Kidney tubule cell (primary cell): ENCODE measurements around the gene GNAZ.
"Not testable (repeated sequence)": the region's sequence is repeated elsewhere in the genome, so short reads cannot be mapped to it uniquely, and the experiment has no call there.

Experiments used
- DNase-seq: peaks from one replicate; pipeline ENCODE4 v3.0.0-alpha.2; 2018; ENCODE audit warnings: low spot score

Gene GNAZ

DNA sequence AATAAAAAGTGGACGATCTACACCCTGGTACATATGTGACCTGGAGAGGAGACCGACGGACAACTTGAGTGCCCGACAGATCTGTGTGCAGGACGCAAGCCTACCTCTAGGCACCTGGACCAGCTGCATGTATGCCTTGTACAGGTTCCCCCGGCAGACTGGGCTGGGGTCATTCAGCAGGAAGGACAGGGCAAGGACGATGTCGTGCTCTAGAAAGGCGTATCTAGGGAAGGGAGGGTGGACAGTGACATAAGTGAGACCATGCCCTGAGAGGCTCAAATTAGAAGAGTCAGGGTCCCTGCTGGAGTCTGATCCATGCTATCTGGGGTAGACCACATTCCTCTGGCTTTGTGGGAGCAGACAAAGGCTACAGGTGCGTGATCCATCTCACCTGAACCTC, 63.6 kb downstream of the GNAZ start:
- DNase-seq = no peak

DNA sequence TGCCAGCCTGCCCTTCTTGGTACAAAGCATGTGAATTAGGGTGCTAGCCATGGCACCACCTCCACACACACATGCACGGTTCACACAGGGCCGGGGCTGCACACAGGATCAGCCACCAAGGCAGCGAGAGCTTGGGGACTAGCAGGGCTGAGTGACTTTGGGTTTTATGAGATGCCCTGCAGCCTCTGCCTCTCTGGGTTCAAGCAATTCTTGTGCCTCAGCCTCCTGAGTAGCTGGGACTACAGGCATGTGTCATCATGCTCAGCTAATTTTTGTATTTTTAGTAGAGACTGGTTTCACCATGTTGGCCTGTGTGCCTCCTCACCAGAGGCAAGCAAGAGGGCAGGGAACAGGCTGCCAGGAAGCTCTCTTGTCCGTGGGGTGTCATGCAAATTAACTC, 66.7 kb downstream of the GNAZ start:
- not testable (repeated sequence) for DNase-seq

DNA sequence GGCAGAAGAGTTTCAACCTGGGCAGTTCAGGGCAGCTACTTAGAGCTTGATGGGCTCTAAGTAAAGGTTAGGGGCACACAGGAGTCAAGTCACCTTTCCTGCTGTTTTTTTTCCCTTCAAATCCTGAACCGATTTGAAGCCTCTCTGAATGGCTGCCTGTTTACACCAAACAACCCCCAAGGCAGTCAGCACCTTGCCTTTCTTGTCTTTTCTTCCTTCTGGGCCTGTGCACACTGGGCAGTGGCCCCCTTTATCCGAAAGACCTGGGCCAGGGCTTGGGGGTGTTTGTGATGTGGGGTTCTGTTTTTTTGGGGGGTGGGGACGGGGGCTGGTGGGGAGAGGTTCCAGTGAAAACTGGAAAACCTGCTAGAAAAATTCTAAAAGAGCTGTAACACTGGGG, 67.1 kb downstream of the GNAZ start:
- DNase-seq = no peak

DNA sequence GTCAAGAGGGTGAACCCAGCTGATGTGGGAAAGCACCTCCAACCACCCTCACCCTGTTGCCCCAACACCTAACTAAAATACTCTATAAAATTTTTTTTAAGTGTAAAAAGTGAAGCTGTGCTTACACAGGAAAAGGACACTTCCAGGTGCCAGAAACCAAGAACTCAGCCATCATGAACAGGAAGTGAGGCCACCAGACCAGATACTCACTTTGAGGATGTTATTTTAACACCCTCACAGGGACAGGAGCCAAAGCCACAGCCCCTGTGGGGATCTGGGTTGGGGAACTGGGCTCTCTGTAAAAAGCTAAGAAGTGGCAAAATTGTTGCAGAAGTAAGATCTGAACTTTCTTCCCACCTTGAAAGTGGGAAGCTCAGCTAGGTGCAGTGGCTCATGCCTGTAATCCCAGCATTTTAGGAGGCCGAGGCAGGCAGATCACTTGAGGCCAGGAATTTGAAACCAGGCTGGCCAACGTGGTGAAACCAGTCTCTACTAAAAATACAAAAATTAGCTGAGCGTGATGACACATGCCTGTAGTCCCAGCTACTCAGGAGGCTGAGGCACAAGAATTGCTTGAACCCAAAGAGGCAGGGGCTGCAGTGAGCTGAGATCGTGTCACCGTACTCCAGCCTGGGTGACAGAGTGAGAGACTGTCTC, 67.7 kb downstream of the GNAZ start:
- DNase-seq = peak; percentile 30

DNA sequence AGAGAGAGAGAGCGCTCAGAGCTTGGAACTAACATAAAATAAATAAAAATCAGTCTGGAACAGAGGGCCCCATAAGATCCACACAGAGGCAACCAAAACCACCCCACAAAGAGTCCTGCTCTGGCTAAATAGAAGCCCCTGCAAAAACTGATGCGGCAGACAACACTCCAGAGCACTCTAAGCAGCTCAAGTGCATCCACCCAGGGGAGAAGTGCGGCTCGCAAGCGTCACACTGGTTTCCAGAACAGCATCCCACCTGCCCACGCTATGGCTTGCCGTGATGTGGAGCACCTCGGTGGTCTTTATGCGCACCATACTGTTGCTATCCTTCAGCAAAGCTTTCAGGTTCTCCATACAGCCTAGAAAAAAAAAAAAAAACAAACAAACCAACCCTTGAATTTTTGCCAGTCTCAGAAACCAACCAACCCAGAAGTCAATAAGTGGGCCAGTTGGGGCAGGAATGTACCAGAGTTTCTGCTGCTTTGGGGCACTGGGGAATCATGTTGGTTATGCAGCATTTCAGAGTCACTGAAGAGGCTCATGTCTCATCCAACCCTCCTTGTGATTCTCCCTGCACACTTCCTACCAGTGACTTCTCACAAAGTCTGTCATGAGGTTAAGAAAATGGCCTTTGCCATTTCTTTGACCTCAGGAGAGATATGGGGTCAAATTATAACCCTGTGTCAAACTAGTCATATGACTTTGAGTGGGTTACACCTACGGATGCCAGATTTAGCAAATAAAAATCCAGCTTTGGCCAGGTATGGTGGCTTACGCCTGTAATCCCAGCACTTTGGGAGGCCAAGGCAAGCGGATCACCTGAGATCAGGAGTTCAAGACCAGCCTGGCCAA, 68.5 kb downstream of the GNAZ start:
- DNase-seq = no peak

DNA sequence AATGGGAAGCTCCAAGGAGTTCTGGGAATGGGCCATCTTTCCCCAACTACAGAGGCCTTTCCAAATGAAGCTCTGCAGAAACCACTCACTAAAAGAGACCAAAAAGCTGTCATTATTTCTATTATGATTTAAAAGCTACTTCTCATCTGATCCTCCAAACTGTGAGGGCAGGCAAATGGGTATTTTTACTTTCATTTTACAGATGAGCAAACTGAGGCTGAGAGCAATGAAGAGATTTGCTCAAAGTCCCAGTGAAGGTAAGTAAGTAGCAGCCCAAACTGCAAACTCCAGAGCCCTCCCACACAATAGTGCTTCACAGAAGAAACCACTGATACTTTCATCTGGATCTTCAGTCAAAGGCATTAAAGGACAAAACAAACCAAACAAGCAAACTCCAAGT, 70.1 kb downstream of the GNAZ start:
- DNase-seq = no peak

DNA sequence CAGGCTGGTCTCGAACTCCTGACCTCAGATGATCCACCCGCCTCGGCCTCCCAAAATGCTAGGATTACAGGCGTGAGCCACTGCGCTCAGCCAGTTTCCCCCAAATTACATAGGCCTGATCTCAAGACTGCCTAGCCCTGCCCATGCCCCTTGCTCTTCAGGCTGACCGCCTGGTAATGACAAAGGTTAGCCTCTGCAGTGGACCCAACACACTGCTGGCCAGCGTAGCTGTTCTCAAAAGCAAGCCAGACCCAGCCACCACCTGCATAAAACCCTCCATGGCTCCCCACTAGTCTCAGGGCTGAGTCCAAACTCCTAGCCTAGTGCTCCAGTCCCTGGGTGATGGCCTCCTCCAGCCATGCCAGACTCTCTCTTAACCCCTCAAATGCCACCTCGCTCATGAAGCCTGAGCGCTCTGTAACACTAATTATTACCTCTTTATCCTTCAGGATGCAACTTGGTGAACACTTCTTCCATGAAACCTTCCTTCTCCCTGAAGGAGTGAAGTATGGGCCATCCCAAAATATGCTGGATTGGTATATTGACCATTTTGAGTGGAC, 72.3 kb downstream of the GNAZ start:
- DNase-seq = no peak

DNA sequence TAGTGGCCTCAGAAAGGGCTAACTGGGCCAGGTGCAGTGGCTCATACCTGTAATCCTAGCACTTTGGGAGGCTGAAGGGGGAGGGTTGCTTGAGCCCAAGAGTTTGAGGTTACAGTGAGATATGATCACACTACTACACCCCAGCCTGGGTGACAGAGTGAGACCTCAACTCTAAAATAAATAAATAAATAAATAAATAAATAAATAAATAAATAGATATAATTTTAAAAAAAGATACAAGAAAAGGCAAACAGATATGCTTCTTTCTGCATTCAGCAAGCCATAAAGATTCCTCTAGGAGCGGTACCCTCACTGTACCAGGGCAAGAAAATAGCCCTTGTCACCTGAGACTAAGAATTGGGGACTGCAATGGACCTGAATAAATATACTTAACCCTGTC, 72.8 kb downstream of the GNAZ start:
- no peak for DNase-seq

DNA sequence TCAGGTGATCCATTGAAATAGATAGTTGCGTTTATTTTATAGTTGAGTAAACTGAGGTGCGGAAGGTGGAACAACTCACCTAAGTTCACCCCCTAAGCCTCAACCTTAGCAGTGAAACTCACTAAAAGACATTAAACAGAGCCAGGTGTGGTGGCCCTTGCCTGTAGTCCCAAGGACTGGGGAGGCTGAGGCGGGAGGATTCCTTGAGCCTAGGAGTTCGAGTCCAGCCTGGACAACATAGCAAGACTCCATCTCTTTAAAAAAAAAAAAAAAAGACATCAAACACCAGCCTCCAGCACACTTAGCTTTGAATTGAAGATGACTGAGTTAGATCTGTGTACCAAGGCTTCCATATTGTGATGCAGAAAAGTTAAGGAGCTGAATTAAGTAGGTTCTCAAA, 74.1 kb downstream of the GNAZ start:
- DNase-seq = no peak

DNA sequence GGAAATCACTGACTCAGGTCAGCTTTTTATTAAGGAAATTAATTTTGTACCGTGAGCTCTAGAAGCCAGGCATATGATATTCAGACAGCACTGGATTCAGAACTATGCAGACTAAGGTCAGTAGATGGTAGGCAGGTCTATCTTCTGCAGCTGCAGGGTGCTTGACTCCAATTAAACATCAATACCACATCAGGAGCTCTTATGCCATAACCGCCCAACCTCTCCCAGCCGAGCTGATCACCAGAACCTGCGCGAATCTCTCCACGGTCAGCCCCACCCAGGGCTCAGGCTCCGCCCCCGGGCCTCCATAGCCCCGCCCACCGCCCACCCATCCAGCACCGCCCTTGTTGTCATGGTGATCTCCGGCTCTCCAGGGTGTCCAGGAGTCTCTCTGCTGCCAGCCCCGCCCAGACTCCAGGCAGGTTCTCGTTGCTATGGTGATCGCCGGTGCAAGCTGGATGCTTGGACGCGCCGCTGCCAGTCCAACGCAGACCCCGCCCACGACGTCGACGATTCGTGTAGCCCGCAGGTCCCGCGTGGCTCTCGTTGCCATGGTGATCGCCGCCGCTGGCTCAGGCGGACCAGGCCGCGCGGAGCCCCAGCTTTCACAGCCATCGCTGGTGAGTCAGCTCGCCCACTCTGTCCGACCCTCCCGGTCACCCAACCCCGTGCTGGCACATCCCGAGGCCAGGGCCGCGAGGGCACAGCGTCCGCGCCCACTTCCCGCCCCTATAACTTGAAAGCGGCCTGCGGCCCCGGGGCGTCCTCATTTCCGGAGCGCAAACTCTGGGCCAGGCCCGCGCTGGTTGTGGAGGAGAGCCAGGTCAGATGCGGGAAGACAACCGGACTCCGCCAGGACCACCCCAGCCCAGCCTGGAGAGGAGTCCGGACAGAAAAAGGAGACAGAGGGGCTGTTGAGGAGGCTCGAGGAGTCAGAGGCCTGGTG, 74.9 kb downstream of the GNAZ start, which contains the start of gene RAB36:
TSS of gene RAB36 (plus strand) at position 546 of the 946 bp plus-strand sequence. CDS start 1,140 bp downstream, outside the sequence.
- DNase-seq = peak; percentile 100

DNA sequence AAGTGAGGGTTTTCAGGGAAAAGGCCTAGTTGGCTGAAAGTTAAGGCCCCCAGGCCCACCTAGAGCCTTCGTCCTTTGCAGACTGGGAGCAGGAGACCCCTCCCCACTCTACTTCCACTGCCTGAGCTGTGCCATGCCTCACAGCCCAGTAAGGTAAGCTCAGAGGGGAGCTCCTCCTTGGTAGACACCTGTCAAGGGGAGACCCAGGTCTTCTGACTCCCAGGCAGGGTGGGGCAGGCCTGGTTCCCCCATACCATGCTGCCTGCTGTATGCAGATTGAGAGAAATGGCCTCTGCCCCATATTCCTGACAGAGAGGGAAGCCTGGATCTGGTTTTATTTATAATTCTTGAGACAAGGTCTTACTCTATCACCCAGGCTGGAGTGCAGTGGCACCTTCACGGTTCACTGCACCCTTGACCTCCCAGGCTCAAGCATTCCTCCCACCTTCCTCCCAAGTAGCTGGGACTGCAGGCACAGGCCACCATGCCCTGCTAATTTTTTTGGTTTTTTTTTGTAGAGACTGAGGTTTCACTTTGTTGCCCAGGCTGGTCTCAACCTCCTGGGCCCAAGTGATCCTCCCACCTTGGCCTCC, 75.7 kb downstream of the GNAZ start:
- DNase-seq = peak; percentile 14

DNA sequence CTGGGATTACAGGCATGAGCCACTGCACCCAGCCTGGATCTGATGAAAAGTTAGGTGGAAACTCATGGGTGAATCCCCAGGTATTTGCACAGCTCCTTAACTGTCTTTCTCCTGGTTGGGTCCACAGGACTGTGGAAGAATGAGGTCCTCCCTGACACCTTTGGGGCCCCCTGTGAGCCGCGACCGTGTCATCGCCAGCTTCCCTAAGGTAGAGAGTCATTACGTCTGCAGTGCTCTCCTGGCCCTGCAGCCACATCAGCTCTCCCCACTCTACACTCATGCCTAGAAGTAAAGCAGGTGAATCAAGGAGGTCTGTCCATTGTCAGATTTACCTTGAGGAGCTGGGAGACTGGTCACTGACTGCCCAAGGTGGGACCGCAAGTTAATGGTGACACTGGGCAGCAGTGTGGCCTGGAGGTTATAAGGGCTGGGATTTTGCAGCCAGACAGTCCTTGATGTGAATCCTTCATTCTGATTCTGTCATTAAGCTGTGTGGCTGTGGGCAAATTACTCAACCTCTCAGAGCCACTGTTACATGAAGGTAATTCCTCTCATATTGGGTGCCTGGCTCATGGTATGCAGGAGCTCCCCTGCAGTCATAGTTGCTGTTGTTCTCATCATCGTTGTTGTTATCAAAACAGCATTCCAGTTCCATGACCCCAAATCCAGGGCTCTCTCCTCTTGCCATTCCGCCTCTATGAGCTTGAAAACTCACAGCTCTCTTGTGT, 76.3 kb downstream of the GNAZ start:
- peak; percentile 12 for DNase-seq

DNA sequence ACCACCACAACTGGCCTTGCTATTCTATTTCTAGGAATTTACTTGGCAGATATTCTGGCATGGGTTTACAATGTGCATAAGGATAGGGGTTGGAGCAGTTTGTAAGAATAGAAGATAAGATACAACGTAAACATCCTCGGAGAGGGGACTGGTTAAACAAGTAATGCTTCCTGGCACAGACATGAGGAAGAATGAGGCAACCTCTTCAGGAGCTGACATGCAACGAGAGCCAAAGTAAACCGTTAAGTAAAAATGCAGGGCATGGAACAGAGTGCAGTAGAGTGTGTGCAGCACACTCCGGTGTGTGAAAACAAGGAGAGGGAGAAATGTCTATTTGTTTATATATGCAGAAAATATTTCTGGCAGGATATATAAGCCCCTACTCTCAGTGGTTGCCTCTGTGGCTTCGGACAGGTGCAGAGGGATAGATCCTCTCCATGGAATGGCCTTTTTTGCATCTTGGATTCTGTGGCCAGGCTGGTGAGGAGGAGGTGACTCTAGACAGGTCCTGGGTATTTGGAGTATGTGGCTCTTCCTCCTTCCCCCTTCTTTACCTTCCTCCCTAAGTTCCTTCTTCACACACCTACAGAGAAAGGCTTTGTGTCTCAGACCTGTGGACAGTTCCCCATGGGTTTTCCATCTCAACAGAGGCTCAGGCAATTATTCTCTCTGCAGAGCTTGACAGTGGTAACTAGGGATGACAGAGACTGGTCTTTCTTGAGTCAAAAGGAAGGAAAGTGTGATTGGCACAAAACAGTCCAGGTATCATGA, 77.5 kb downstream of the GNAZ start:
- DNase-seq = no peak

DNA sequence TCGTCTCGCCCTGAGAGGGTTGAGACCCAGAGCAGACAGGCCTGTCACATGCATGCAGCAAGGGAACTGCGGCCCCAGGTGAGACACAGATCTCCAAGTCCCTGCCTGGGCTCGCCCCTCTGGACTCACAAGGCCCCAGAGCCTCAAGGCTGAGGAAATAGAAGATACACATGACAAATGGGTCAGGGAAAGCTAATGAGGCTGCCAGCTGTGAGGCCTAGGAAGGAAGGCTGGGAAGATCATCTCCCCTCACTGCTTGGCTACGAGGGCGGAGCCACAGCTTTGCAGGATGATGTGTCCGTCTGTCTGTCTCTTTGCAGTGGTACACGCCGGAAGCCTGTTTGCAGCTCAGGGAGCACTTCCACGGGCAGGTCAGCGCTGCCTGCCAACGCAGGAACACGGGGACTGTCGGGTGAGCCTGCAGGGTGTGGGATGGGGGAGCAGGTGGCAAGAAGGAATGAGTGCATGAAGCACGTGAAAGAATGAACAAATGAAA, 79.5 kb downstream of the GNAZ start:
- no peak for DNase-seq

DNA sequence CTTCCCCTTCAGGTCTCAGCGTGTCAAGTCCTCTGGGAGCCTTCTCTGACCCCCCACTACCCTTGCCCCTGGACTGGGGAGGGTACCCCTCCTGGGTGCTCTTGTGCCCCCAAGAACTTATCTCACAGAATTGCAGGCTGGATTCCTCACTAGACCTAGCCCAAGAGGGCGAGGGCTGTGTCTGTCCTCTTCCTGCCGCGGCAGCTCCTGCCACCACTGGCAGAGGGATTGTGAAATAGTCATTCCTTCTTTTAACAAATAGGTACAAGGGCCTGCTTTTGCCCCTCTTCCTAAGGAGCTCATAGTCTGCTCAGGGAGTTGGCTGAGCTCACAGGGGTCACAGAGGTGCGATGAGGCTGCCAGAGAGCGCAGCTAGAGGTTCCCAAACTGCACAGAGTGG, 80.4 kb downstream of the GNAZ start:
- DNase-seq = no peak

DNA sequence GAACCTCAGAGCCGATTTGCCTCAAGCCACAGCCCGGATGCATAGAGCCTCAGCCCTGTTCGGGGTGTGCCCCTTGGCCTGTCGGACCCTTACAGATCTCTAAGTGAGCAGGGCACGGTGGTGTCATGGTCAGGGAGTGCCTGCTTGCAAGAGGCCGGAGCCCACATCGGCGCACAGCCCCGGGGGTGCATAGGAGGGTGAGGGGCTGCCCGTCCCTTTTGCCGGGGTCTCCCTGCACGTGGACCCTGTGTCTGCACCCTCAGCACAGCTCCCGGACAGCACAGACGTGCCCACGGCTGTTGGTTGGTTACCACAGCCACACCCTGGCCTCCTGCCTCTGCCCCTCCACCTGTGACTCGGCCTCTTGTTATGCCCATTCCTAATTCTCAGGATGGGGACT, 81.5 kb downstream of the GNAZ start:
- no peak for DNase-seq

DNA sequence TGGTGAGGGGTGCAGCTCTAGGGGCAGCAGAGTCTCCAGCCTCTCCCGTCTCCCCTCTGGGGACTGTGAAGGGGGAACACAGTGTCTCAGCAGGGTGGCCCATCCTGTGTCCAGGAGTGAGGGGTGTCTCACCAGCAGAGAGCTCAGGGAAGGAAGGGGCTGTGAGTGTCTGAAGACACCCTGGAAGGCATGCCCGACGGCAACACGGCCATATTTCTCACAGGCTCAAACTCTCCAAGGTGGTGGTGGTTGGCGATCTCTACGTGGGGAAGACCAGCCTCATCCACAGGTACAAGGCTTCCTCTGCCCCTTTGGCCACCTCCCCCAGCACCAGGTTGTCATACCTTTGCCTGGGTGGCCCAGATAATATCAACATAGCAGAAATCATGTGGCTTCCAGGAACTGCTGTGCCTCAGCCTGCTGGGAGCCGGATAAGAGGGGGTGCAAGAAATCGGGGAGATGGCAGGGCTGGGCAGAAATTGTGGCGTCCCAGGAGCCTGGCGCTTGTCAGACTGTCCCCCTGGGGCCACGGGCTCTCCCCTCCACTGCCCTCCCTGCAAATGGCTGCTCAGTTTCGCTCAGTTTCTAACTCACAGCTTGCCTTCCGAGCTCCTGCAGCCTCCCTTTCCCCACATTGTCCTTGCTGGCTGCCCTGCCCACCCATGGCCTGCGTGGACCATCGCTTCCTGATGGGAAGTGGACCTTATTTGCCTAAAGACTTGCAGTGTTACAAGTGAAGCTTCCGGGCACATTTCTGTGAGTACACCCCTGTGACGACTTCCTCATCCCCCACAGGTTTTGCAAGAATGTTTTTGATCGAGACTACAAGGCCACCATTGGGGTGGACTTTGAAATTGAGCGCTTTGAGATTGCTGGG, 82.2 kb downstream of the GNAZ start:
- DNase-seq = no peak

DNA sequence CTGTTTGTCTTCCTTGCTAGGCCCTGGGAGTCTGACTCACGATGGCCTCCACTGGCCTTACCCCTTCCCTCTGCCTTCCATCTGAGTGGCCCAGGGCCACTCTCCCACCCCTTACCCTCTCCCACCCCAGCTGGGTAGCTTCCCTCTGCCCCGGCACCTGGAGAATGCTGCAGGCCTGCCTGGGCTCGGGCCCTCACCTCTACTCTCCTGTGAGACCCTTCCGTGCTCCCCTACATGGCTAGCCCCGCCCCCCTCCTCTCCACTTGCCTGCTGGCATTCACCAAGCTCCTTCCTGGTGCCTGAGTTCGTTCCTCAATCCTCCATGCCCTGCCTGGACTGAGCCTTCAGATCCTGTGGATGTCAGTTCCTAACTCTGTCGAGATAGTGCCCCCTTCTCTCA, 83.7 kb downstream of the GNAZ start:
- no peak for DNase-seq

DNA sequence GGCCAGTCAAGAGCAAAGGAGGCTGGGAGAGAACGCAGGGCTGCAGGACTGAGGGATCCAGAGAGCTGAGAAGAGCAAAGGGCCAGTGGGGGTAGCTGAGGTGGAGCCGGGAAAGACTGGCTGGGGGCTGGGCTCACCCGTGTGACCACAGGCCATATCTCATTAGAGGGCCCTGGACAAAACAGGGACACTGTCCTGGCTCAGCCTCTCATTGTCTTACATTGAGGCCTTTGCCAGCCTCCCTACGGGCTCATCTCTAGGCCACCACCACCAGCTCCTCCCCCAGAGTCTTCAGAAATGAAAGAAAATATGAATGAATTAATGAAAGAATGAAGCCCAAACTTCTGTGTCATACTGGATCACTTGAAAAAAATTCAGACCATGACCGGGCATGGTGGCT, 84.1 kb downstream of the GNAZ start:
- no peak for DNase-seq
